Stimulated activated CD4-positive, alpha-beta T cell treated with anti-CD3 and anti-CD28 coated beads, Interleukin-15, amount 100 ng/mL, for 48 hours (primary cell): ENCODE measurements around the gene NAXE.
"Not testable (repeated sequence)": the region's sequence is repeated elsewhere in the genome, so short reads cannot be mapped to it uniquely, and the experiment has no call there.

ENCODE experiments used
- DNase-seq, 2 donors: peaks; one replicate each; pipeline ENCODE4 v3.0.0-alpha.2; 2020; ENCODE audit warnings: low read depth in 2 of 2

NAXE gene

DNA sequence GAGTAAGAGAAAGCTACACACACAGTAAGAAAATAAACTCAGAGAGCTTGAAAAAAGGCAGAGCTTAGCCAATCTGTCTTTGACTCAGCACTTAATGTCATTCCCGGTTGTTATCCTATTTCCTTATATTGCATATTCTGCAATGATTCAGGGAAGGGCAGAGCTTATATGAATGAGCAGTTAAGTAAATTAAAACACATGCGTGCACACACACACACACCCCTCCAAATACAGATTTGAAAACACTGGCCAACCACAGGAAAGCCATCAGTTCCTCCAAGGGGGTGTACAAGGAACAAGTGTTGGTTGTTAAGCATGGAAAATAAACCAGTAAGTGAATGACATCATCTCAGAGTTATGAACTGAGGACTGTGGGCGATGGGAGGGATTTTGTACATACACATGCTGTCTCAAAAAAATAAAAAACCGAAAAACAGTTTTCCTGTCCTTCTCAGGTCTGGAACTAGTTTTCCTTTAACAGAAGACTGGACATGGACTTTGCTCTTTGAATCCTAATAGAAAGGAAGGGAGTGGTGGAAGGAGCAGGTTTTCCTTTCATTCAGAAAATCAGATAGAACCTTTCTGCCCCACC, 20.2 kb upstream of the NAXE start:
- DNase-seq, result no peak

DNA sequence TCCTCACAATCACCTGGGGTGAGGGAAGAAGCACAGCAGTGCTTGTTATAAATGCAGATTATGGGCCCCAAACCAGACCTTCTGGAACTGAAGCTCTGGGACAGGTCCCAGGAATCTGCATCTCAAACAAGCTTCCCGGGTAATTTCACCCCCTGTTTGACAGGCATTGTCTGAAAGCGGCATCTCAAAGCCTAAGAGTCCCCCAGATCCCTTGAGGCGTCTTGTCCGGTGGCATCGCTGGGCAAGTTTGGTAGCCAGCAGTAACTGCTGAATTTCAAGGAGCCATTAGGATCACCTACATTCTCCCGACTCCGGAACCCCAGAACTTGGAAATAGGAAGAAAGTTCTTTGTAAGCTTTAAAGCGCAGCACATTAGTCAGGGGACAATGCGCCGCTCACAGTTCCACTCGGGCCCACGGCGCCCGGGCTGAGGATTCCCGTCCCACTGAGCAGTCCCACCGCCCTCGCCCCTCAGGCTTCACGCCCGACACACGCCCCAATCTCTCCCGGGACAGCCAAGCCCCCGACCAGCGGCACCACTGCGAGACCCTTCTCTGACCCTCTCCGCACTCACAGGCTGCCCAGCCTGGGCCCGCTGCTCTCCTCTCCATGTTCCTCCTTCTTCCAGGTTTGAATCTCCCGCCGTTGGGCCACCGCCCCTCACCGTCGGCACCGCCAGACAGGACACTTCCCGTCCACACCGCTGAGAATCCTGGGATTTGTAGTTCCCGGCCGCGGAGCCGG, 19.5 kb upstream of the NAXE start, which contains the start of gene IQGAP3:
Gene IQGAP3 (minus strand): TSS at position 647 of the 744 bp plus-strand sequence. CDS start 36 bp downstream, at position 611.
- peak; percentile 61 to 62 for DNase-seq

DNA sequence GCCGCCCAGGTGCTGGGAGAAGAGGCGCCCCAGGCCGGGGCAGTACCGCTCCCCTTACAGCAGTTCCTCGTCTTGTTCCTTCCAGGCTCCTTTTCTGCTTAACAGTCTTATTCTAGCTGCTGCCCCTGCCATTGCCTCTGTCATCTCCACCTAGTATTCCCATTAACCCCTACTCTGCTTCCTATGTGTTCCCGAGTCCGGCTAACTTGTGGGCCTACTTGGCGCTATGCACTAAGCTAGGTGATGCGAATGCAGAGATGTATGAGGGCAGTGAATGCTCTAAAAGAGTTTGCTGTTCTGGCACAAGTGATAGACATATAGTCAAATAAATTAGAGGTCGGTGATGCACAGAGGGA, 18.9 kb upstream of the NAXE start:
- DNase-seq, result no peak

DNA sequence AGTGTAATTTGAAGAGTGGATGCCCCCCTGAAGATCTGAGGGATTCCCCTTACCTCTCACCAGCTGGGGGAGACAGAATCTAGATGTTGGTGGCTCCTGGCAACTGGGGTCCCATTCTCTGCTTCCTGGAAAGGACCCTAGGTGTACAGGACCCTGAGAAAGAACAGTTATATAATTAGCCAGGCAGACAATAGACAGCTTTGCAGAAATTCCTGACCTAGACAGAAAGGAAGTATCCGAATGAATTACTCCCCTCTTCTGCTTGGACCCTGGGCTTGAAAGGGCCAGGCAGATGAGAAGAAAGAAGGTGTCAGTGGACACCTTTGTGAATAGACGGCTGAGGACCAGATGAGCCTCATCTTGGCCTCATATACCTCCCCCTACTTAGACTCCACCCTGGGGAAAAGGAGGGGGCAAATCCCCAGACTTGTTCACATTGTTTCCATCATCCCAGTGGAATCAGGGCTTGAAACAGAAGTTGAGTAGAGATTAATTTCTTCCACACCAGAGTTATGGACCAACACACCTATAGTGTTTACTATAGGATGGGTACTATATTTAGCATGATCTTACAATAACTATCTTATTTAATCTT, 17.4 kb upstream of the NAXE start:
- DNase-seq, result no peak

DNA sequence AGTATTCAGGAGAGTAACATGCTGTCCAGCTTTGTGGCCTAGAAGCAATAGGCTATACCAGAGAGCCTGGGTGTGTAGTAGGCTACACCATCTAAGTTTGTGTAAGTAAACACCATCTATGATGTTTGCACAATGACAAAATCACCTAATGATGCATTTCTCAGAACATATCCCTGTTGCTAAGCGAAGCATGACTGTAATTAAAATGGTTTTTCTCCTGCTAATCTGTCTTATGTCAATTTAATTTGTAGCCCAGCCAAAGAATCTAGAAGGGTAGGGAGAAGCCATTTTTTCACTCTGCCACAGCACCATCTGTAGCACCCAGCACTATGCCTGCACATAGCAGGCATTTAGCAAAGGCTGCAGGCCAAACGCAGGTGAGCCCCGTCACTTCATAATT, 14.0 kb upstream of the NAXE start:
- no peak for DNase-seq

DNA sequence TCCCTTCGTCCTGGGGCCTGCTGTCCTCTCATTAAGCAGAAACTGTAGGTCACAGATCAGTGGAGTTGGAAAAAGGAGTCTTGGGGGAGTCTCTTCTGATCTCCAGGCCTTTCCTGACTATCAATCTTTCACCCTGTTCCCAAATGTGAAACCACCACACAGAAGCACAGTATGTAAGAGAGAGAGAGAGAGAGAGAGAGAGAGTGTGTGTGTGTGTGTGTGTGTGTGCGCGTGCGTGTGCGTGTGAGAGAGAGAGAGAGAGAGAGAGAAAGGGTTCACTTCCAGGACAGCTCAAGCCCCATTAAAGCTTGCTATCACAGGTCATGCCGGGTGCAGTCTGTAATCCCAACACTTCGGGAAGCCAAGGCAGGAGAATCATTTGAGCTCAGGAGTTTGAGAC, 13.5 kb upstream of the NAXE start:
- no peak for DNase-seq

DNA sequence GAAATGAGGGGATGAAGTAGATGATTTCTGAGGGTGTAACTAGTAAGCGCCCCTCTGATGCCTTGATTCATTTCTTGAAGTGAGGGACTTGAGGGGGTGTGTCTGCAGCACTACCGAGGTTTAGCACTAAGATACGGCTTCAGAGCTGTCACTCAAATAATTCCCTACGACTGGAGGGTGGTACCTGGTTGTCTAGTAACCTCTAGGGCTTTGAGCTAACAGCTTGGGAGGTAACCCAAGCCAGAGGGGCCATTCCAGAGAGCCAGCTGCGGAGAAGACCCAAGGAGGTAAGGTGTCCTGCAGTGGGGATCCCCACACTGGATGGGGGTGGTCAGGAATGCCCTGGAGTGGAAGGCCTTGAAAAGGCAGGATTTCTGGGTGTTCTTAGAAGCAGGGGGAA, 12.1 kb upstream of the NAXE start, which contains the start of gene TTC24:
Gene TTC24 (plus strand): TSS at position 252 of the 400 bp plus-strand sequence. CDS start 1,642 bp downstream, outside the sequence.
- DNase-seq, result no peak

DNA sequence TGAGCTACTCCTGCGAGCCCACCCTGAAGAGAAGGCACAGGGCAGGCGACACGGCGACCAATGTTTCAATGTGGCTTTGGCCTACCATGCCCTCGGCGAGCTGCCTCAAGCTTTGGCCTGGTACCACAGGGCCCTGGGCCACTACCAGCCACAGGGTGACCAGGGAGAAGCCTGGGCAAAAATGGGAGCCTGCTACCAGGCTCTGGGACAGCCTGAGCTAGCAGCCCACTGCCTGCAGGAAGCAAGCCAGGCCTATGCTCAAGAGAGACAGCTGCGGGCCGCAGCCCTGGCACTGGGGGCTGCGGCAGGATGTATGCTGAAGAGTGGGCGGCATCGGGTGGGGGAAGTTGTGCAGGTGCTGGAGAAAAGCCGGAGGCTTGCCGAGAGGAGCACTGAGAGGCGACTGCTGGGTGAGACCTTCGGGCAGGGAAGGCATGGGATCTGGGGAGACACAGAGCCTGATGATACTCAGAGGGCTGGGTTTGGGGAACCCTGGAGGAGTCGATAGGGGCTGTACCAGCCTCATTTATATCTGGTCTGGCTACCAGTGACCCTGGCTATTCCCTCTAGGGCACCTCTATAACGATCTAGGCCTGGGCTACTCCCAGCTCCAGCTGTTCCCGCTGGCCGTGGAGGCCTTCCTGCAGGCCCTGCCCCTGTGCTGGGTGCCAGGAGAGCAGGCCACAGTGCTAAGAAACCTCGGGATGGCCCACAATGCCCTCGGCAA, 9.8 kb upstream of the NAXE start:
- DNase-seq, result no peak

DNA sequence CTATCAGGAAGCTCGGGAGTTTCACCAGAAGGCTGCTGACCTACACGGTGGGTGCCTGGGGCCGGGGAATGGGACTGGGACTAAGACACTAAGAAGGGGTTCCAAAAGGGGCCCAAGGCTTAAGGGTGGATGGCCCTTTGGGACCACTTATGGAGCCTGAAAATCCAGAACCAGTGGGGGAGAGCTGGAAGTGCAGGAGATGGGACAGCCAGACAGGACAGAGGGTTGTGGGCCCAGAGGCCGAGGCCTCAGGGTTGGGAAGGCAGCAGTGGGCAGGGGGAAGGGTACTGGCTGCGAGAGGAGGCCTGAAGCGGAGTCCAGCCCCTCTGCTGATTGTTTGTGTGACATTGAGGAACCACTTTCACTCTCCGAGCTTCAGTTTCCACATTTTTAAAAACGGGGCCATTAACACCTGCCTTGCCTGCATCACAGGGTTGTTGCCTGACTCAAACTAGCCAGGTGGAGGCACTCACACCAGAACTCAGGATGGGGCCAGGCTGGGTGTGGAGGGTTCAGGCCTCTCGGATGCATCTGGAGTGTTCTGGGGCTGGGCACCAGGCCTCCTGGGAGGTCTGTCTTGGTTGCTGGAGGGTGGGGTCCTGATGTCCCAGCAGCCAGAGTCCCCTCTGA, 9.1 kb upstream of the NAXE start:
- DNase-seq, result no peak

DNA sequence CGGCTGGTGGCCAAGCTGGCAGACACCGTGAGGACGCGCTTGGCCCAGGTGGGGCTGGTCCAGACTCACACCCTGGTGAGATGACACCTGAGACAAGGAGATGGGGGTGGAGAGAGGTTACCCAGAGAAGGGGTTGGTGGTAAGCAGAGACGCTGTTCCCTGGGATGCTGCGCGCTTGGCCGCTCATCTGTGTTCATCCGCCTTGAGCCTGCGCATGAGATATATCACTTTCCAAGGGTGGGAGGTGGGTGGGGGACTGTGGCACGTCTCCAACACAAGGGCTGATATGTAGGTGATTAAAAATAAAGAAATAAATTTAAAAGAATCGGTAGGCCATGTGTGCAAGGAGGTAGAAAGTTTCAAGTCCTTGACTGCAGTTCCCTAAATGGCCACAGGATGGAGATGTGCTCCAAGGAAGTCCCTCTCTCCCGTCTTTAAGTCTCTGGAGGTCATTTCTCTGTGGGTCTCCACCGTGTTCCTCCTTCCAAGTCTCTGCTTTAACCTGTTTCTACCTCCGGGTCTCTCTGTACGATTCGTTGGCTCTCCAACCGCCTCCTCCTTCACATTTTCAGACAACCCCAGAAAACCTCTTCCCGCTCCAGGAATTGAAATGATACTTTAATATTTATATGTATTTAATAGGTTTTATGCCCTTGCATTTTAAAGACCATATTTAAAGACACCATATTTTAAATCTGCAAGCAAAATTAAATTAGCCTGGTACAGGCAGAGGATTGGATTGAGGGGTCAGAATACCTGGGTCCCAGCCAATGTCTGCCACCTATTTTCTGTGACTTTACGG, 7.6 kb upstream of the NAXE start:
- DNase-seq, result peak; percentile 62 to 75

DNA sequence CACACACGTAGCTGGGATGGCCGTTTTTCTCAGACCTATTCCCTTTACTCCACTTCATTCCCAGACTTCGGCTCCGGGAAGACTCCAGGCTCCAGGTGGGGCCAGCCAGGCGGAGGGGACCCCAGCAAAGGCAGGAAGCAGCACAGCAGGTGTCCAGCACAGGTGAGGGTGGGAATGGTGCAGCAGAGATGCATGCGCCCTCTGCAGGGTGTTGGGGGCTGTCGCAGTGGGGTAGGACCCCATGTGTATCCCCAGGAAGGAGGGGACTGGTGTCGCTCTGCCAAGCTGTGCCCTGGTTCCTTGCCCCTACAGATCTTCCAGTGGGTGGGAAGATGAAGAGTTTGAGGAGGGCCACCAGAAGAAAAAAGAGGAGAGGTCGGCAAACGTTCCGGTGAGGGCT, 6.8 kb upstream of the NAXE start:
- DNase-seq, result no peak

DNA sequence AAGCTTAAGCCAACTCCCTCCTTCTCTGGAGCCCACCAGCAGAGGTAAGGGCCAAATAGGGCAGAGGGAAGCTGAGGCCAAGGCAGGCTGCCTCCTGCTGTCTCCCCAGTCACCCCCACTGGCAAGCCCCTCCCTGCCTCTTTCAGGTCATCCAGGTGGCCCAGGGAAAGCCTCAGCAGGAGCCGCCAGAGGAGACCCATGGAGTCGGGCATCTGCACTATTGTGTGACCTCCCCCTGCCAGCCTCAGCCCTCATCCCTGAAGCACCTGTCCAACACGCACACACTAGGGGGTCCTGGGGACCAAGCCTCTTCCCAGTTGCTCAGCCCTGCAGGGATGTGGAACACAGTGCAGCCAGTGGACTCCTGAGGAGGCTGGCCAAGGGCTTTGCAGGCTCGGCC, 5.3 kb upstream of the NAXE start:
- no peak for DNase-seq

DNA sequence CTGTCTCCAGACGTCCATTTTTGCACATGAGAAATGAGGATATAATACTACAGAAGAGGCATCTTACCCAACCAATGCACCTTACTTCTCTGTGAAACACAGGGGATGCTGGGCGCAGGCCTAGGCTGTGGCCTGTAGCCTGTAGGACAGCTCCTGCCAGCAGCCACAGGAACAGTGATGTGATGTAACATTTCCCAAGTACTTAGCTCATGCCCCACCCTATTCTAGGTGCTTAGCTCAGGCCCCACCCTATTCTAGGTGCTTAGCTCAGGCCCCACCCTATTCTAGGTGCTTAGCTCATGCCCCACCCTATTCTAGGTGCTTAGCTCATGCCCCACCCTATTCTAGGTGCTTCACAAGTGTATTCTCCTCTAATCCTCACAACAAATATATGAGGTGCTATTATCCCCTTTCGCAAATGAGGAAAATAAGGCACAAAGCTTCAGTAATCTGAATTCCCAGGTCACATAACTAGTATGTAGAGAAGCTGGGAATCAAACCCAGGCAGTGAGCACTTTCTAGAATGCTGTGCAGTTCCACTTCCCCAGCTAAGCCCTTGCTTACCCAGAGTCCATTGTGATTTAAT, 4.6 kb upstream of the NAXE start:
- no peak for DNase-seq

DNA sequence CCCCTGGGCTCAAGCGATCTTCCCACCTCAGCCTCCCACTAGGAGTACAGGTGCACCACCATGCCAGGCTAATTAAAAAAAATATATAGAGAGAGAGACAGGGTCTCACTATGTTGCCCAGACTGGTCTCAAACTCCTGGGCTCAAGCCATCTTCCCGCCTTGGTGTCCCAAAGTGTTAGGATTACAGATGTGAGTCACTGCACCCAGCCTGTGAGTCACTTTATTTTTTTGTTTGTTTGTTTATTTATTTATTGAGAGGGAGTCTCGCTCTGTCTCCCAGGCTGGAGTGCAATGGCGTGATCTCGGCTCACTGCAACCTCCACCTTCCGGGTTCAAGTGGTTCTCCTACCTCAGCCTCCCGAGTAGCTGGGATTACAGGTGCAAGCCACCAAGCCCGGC, 3.6 kb upstream of the NAXE start:
- DNase-seq, result not testable (repeated sequence)

DNA sequence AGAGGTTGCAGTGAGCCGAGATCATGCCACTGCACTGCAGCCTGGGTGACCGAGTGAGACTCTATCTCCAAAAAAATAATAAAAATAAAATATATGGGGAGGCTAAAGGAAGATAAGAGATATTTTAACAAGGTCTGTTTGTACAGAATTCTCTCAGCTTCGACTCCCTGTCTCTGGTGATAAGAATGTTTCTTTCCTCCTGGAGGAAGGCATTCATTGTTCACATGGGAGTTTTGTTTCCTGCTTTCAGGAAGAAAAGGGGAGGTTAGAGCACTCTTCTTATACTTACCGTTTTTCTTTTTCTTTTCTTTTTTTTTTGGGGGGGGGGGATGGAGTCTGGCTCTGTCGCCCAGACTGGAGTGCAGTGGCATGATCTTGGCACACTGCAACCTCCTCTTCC, 2.0 kb upstream of the NAXE start:
- DNase-seq, result no peak

DNA sequence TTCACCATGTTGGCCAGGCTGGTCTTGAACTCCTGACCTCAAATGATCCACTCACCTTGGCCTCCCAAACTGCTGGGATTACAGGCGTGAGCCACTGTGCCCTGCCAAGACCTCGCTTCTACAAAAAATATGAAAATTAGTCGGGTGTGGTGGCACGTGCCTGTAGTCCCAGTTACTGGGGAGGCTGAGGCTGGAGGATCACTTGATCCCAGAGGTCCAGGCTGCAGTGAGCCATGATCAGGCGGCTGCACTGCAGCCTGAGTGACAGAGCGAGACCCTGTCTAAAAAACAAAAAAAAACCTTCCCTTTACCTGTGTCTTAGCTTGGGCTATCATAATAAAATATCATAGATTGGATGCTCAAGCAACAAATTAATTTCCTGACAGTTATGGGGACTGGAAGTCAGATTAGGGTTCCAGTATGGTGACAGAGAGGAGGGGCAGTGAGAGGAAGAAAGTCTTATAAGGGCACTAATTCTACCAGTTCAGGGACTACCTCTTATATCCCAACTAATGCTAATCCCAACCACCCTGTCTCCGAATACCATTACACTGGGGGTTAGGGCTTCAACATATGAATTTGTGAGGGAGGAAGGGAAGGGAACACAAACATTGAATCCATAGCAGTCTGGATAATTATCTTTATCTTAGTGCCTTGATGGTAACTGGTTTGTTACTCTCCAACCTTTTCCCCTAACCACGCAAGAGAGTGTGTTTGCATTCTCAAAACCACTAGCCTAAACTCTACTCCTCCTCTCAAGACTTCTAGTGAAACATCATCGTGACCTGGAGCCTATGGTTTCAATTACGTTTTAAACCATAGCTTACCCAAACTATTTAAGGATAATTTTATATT, 1.0 kb upstream of the NAXE start:
- DNase-seq, result no peak

DNA sequence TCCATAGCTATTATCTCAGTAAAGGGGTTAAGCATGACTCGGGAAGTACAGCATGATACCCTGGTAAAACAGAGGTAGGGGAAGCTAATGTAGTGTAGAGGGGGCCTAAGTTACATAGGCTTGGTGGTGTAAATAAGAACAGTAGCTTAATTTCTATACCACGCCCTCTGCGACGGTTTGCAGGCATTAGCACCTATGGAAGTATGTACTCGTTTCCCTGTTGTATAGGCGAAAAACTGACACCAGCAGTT, 470 bp upstream of the NAXE start:
- DNase-seq, result no peak

DNA sequence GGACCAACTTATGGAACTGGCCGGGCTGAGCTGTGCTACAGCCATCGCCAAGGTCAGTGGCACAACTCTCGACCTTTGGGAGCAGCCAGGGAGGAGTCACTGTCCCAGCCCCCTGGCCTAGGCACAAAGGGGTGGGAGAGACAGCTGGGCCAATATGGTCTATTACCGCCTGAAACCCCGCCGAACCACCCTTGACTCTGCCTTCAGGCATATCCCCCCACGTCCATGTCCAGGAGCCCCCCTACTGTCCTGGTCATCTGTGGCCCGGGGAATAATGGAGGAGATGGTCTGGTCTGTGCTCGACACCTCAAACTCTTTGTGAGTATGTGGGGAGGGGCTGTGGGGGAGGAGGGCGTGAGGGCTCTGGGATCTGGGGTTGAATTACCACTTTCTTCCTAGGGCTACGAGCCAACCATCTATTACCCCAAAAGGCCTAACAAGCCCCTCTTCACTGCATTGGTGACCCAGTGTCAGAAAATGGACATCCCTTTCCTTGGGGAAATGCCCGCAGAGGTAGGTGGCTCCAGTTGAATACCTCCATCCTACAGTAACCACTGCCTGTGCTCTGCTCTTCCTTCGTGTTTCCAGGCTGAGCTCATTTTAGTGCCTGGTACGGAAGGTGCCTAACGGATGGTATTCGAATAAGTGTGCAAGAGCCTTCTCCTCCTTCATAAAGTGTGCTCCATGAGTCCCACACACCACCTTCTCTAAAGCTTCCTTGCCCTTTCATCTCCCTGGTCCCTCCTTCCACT, 758 bp downstream of the NAXE start:
- no peak for DNase-seq

DNA sequence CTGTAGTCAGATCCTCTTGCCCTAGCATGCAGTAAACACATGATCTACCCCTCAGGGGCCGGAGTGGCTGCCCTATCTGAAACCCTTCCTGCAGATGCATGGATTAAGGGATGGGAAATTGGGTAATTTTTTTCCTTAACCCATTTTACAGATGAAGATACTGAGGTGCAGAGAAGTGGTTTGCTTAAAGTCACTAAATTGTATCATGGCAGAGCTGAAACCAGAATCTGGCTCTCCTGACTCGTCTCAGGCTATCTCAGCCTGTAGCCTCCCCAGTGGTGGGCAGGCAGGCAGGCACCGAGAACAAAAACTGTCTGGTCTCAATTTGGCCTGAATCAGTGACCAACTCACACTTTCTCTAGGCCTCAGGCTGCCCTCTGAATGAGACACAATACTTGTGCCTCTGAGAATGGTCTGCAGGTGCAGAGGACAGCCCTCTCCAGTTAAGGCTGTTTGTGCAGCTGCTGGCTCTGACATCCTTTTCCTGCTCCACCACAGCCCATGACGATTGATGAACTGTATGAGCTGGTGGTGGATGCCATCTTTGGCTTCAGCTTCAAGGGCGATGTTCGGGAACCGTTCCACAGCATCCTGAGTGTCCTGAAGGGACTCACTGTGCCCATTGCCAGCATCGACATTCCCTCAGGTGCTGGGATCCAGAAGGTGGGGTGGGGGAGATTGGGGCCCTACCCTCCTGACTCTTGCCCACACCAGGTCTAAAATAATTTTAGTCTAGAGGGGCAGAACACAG, 1.5 kb downstream of the NAXE start:
- no peak for DNase-seq
